ENCODE data around the gene FAM3A.

The FAM3A gene

DNA sequence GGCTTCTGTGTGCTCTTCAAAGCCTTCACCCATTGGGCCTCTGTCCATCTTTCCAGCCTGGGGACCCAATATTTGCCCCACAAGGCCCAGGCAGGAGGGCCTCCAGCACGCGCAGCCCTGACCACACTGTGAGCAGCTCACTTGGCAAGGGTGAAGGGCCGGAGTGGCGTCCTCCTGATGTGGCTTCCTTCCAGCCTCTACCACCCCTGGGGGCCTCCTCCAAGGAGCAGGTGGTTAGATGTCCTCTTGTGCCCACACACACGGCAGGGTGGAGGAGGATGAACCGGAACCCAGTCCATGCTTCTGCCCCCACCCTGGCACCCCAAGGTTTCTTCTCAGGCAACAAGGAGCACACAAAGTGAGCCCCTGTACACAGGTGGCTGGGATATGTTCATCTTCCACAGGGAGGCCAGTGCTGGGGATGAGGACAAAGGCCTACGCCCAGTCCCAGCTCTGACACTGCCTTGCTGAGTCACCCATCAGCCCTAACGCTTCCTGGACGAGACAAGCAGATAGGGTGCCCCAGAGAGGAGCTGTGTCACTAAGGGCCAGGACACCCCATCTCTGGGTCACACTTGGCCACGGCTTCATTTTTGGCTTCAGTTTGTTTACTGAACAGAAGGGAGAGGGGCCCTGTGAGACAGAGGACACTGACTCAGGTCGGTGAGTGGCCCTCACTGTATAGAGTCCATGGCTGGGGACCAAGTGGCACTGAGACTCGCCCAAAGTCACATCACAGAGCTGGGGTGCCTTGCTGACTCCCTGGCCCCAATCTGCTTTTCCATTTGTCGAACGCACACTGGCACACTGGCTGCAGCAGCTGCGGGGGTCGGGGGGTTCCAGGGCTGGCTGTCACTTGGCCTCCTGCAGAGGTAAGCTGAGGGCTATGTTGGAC is 31.5 kb downstream of the FAM3A start:
- Histone ChIP-seq H3K4me1 (ENCODE audit: control insufficient read depth, insufficient read depth, low read length) (no peaks in the 10 kb centered on the region; the same call in 1 of the 2 replicates), H3K4me3 (ENCODE audit: low read depth, low read length) (no peak overlapping the region), H3K36me3 (ENCODE audit: control insufficient read depth in 2 of 2, insufficient read depth in 1 of 2, low read length in 2 of 2) (peaks cover 0 to 38% of the 10 kb centered on the region in 2 experiments; a peak in 1 of 3 replicates), H3K9me3 (ENCODE audit: control insufficient read depth, insufficient read depth, low read depth, low read length) (no peaks in the 10 kb centered on the region), H3K27ac (ENCODE audit: extremely low read depth, low read depth, low read length) (no peak overlapping the region)
- POLR2A ChIA-PET: interaction anchor here (0.6 to 3.1 kb wide), 3 partner anchors 10 to 86 kb away, joined by 5 to 10 read pairs (median 8); partner anchors contain the start of gene RPL10
- TF ChIP-seq, protein P1, sequence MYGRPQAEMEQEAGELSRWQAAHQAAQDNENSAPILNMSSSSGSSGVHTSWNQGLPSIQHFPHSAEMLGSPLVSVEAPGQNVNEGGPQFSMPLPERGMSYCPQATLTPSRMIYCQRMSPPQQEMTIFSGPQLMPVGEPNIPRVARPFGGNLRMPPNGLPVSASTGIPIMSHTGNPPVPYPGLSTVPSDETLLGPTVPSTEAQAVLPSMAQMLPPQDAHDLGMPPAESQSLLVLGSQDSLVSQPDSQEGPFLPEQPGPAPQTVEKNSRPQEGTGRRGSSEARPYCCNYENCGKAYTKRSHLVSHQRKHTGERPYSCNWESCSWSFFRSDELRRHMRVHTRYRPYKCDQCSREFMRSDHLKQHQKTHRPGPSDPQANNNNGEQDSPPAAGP (tag by site-specific recombination; IDR thresholded peaks at IDR 0.05): no peak
- TF ChIP-seq GLIS1 (tag by site-specific recombination; IDR thresholded peaks at IDR 0.05): peak; percentile 73
- TF ChIP-seq GLIS2 (tag by site-specific recombination; IDR thresholded peaks at IDR 0.05): peak; percentile 65
- CTCF ChIA-PET: interaction anchor here (0.8 to 1.4 kb wide), 2 partner anchors 86 to 111 kb away, joined by 3 read pairs; no protein-coding TSS in a partner anchor

DNA sequence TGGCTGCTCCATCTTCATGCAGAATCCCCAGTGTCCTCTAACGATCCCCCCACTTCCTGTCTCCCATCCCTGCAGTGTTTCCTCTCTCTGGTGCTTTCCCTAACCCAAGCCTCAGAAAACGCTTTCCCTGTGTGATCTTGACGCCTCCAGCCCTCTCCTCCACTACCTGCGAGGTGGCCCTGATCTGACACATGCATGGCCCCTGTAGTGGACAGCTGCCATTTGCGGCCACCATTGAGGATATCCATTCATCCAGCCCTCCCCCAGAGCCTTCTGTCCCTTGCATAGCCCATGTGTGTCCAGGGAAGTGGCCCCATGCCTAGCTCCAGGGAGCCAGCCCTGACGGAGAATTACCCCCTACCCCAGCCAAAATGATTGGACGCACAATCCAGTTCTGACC is 32.7 kb downstream of the FAM3A start:
- no peak for TF ChIP-seq ZNF335 (tag by site-specific recombination; conservative IDR thresholded peaks at IDR 0.05)
- TF ChIP-seq MZF1 (tag by site-specific recombination; IDR thresholded peaks at IDR 0.05; ENCODE audit: borderline replicate concordance): peak; percentile 81
- TF ChIP-seq ZNF341 (tag by site-specific recombination; IDR thresholded peaks at IDR 0.05; ENCODE audit: low read depth): no peak
- no peak for TF ChIP-seq ZNF350 (tag by site-specific recombination; IDR thresholded peaks at IDR 0.05)
- 0 out of 2 replicates have a peak, but pooled peaks have one; percentile 39 for TF ChIP-seq PRDM1 (tag by site-specific recombination; IDR thresholded peaks at IDR 0.05)
- peak; percentile 43 for TF ChIP-seq GLIS2 (tag by site-specific recombination; IDR thresholded peaks at IDR 0.05)
- peak; percentile 64 for TF ChIP-seq GLIS1 (tag by site-specific recombination; IDR thresholded peaks at IDR 0.05)
- TF ChIP-seq, protein P2, sequence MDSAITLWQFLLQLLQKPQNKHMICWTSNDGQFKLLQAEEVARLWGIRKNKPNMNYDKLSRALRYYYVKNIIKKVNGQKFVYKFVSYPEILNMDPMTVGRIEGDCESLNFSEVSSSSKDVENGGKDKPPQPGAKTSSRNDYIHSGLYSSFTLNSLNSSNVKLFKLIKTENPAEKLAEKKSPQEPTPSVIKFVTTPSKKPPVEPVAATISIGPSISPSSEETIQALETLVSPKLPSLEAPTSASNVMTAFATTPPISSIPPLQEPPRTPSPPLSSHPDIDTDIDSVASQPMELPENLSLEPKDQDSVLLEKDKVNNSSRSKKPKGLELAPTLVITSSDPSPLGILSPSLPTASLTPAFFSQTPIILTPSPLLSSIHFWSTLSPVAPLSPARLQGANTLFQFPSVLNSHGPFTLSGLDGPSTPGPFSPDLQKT (IDR thresholded peaks at IDR 0.05; ENCODE audit: borderline replicate concordance, low read depth, low read length): no peak
- Histone ChIP-seq H3K36me3 (ENCODE audit: control insufficient read depth in 2 of 2, insufficient read depth in 1 of 2, low read length in 2 of 2) (peaks cover 0 to 32% of the 10 kb centered on the region in 2 experiments; a peak in 1 of 3 replicates), H3K4me1 (ENCODE audit: control insufficient read depth, insufficient read depth, low read length) (no peaks in the 10 kb centered on the region), H3K27ac (ENCODE audit: extremely low read depth, low read depth, low read length) (no peak overlapping the region), H3K9me3 (ENCODE audit: control insufficient read depth, insufficient read depth, low read depth, low read length) (no peaks in the 10 kb centered on the region), H3K4me3 (ENCODE audit: low read depth, low read length) (no peak overlapping the region)
- POLR2A ChIA-PET: interaction anchor here (0.6 to 3.1 kb wide), 3 partner anchors 24 to 85 kb away, joined by 5 to 10 read pairs (median 9); partner anchors contain the start of gene RPL10
- CTCF ChIA-PET: interaction anchor here (1.5 kb wide), 1 partner anchor 531 kb away, joined by 3 read pairs; no protein-coding TSS in a partner anchor

DNA sequence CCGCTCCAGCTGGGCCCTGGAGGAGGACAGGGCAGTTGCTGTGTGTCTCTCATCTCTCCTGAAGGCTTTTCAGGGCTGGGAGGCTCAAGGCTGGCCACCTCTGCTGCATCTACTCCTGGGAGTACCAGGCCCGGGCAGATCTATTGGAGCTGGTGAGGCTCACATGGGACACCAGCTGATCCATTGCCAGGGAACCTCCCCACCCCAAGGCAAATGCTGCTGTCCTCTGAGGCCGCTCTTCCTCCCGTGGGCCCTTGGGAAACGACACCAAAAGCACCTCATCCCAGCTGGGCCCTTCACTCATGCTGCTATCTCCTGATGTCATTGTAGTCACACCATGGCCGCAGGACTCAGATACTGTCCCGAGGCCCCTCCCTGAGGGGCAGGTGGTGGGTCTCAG is 33.2 kb downstream of the FAM3A start:
- Histone ChIP-seq H3K4me3 (ENCODE audit: low read depth, low read length) (no peak overlapping the region), H3K4me1 (ENCODE audit: control insufficient read depth, insufficient read depth, low read length) (no peaks in the 10 kb centered on the region; the same call in 1 of the 2 replicates), H3K27ac (ENCODE audit: extremely low read depth, low read depth, low read length) (no peak overlapping the region), H3K9me3 (ENCODE audit: control insufficient read depth, insufficient read depth, low read depth, low read length) (no peaks in the 10 kb centered on the region), H3K36me3 (ENCODE audit: control insufficient read depth in 2 of 2, insufficient read depth in 1 of 2, low read length in 2 of 2) (peaks cover 0 to 27% of the 10 kb centered on the region in 2 experiments; a peak in 1 of 3 replicates)
- POLR2A ChIA-PET: interaction anchor here (2.1 kb wide), 1 partner anchor 8 kb away, joined by 8 read pairs; the partner anchor contains the start of gene SLC10A3
- no peak for TF ChIP-seq MYNN (tag by site-specific recombination; IDR thresholded peaks at IDR 0.05; ENCODE audit: borderline replicate concordance)
- TF ChIP-seq, protein P3, sequence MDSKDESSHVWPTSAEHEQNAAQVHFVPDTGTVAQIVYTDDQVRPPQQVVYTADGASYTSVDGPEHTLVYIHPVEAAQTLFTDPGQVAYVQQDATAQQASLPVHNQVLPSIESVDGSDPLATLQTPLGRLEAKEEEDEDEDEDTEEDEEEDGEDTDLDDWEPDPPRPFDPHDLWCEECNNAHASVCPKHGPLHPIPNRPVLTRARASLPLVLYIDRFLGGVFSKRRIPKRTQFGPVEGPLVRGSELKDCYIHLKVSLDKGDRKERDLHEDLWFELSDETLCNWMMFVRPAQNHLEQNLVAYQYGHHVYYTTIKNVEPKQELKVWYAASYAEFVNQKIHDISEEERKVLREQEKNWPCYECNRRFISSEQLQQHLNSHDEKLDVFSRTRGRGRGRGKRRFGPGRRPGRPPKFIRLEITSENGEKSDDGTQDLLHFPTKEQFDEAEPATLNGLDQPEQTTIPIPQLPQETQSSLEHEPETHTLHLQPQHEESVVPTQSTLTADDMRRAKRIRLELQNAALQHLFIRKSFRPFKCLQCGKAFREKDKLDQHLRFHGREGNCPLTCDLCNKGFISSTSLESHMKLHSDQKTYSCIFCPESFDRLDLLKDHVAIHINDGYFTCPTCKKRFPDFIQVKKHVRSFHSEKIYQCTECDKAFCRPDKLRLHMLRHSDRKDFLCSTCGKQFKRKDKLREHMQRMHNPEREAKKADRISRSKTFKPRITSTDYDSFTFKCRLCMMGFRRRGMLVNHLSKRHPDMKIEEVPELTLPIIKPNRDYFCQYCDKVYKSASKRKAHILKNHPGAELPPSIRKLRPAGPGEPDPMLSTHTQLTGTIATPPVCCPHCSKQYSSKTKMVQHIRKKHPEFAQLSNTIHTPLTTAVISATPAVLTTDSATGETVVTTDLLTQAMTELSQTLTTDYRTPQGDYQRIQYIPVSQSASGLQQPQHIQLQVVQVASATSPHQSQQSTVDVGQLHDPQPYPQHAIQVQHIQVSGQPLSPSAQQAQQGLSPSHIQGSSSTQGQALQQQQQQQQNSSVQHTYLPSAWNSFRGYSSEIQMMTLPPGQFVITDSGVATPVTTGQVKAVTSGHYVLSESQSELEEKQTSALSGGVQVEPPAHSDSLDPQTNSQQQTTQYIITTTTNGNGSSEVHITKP (tag by site-specific recombination; IDR thresholded peaks at IDR 0.05): peak; percentile 67; the same call in 1 of the 2 replicates
- TF ChIP-seq ZNF354C (tag by site-specific recombination; IDR thresholded peaks at IDR 0.05; ENCODE audit: borderline replicate concordance, low read depth): no peak
- no peak for TF ChIP-seq ZNF175 (tag by site-specific recombination; IDR thresholded peaks at IDR 0.05)
- peak; percentile 81 for TF ChIP-seq ZNF341 (tag by site-specific recombination; IDR thresholded peaks at IDR 0.05; ENCODE audit: low read depth)
- CTCF ChIA-PET: interaction anchor here (0.6 to 1.6 kb wide), 3 partner anchors 44 to 1117 kb away, joined by 3 to 8 read pairs (median 4); no protein-coding TSS in a partner anchor

All from HEK293 (cell line).